ENCODE measurements around the gene MTSS2.

GRCh38 chr16:70683146-70683944, 2.5 kb downstream of the MTSS2 start:
- TF ChIP-seq CTCF (conservative IDR thresholded peaks at IDR 0.05), result no peak
- TF ChIP-seq EZH2 (IDR thresholded peaks at IDR 0.05; ENCODE audit: low read depth), result no peak

Measured in PC-9 (cell line).